ENCODE data around the gene SLC17A7. TPM values are rescaled to one million over a fixed set of nuclear protein-coding genes. Genes with fewer than 3 reads are reported as not detected.

The SLC17A7 gene
- total and polyA plus RNA-seq, 2 donors (not counting 3 experiments of a cell fraction or from before 2014, with no cell fraction given): 0.07 to 0.13 TPM

- Histone ChIP-seq H4K20me1 (replicated peaks; ENCODE audit: control insufficient read depth, extremely low read depth, insufficient read depth, low read length) (no peaks in the 10 kb centered on the region), H3K79me2 (ENCODE audit: control insufficient read depth, insufficient read depth, low read length) (no peaks in the 10 kb centered on the region), H3K4me1 (ENCODE audit: control insufficient read depth, extremely low read depth, insufficient read depth, low read length) (no peaks in the 10 kb centered on the region), H3K9ac (replicated peaks; ENCODE audit: extremely low read depth, insufficient read depth, low read length) (no peak overlapping the region), H3K9me1 (replicated peaks; ENCODE audit: control insufficient read depth, extremely low read depth, insufficient read depth, low read length) (no peaks in the 10 kb centered on the region), H2AFZ (ENCODE audit: low read depth, low read length) (no peak overlapping the region), H3K27ac (ENCODE audit: insufficient read depth, low read depth, low read length) (no peak overlapping the region), H3K27me3 (ENCODE audit: control insufficient read depth in 2 of 2, insufficient read depth in 2 of 2, low read length in 2 of 2) (no peaks in the 10 kb centered on the region), H3K9me3 (replicated peaks; ENCODE audit: control insufficient read depth, insufficient read depth, low read length) (no peaks in the 10 kb centered on the region), H3K4me3 (replicated peaks in 1 of 3; ENCODE audit: insufficient read depth in 1 of 3, low read depth in 1 of 3, low read length in 3 of 3) (no peak overlapping the region), H3K4me2 (ENCODE audit: insufficient read depth, low read length) (no peak overlapping the region), H3K36me3 (ENCODE audit: control insufficient read depth in 2 of 2, extremely low read depth in 1 of 2, insufficient read depth in 2 of 2, low read length in 2 of 2) (no peaks in the 10 kb centered on the region)
- dilution Hi-C loops (cut with MboI; ENCODE audit: extremely low pct_ligation_motif_present, low sequenced_read_pairs): no loop called here
- intact Hi-C loops (cut with micrococcal nuclease): no loop called here
- DNase-seq (ENCODE audit: low read depth, low spot score): no peak
- POLR2A ChIA-PET: no interaction called here
- TF ChIP-seq EZH2 (IDR thresholded peaks at IDR 0.05; ENCODE audit: borderline replicate concordance, low read depth, low read length, severe bottlenecking) (no peak), POLR2AphosphoS5 (IDR thresholded peaks at IDR 0.05; ENCODE audit: insufficient read depth, low read depth, low read length) (no peak), FOS (IDR thresholded peaks at IDR 0.05; ENCODE audit: borderline replicate concordance, insufficient read depth, low read length) (no peak), POLR2A (IDR thresholded peaks at IDR 0.05; ENCODE audit: low read depth, low read length) (no peak), CTCF (IDR thresholded peaks at IDR 0.05; ENCODE audit: extremely low read depth in 1 of 2, insufficient read depth in 1 of 2, low read depth in 1 of 2, low read length in 2 of 2) (no peak), JUN (IDR thresholded peaks at IDR 0.05; ENCODE audit: borderline replicate concordance, insufficient read depth, insufficient read length, low read depth) (no peak)
- CTCF ChIA-PET: interaction anchor here (0.9 to 1.2 kb wide), 2 partner anchors 18 to 40 kb away, joined by 3 read pairs; no protein-coding TSS in a partner anchor
- no peak for FAIRE-seq
- no TSS peak for BruUV-seq (replicated peaks)
Measured at GRCh38 chr19:49409441-49410029, 31.8 kb downstream of the SLC17A7 start.
